ENCODE measurements around the gene DUSP3. TPM values are rescaled to one million over a fixed set of nuclear protein-coding genes. Genes with fewer than 3 reads are reported as not detected.
A peak's percentile ranks its signal among the peaks of the same experiment; 100 is the strongest.

Gene DUSP3
- 100 to 1,000 TPM; 191 to 253 (median 209) TPM for total RNA-seq
- 100 to 1,000 TPM in 2 of 3 donors, 10 to 100 TPM in 1; 90.1 to 250 (median 170) TPM for polyA plus RNA-seq
- long read RNA-seq, donor 1, full-length matches to known transcripts, result 78 of 130 reads
- long read RNA-seq, donor 1, partial matches to known transcripts, result 7 of 130 reads
- long read RNA-seq, donor 1, other reads (novel, unspliced or antisense), result 45 of 130 reads
- long read RNA-seq, donor 2, full-length matches to known transcripts, result 231 of 399 reads
- long read RNA-seq, donor 2, partial matches to known transcripts, result 8 of 399 reads
- long read RNA-seq, donor 2, other reads (novel, unspliced or antisense), result 160 of 399 reads

DNA sequence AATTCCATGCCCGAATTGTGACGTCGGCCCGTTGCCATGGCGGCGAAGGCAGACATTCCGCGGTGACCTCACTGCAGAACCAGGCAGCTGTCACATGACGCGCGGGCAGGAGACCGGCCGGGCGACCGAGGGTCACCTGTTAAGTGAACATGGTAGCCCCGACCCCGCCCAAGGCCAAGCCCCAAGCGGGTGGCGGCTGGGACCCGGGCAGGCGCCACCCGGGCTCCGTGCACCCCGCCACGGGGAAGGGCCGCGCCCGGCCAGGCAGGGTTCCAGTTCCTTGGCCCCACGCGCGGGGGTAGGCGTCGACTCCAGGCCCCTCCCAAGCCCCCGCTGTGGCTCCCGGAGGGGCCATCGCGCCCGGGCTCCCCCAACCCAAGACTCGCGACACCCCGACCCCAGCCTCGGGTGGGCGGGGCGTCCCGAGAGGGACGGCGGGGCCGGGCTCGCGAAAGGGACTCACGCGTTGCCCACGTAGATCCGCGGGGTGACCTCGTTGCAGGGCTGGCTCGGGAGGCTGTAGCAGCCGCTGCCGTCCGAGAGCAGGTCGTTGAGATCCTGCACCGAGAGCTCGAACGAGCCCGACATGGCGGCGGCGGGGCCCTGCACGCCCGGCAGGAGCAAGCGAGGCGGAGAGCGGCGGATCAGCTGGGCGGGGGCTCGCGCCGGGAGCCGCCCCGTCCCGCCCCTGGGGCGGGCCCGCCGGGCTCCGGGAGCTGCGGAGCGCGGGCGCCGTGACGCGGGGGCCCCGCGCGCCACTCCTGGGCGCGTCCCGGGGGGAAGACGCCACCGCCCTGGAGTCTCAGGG, at the start of gene DUSP3:
DUSP3 (minus strand) TSS at position 641 of the 808 bp plus-strand sequence; CDS start at position 588, 53 bp downstream.
- Histone ChIP-seq H3K4me3 (peak within 1 kb of the TSS; percentile 98), H3K27ac (peak within 1 kb of the TSS; percentile 100), H3K27me3 (ENCODE audit: insufficient read depth in 3 of 3, low read length in 2 of 3) (no peaks in the 10 kb centered on the region), H3K36me3 (ENCODE audit: insufficient read depth in 1 of 2, low read depth in 1 of 2) (peaks cover 0 to 12% of the 10 kb centered on the region in 2 donors), H3K9me3 (no peaks in the 10 kb centered on the region), H3K4me1 (peaks cover 44% of the 10 kb centered on the region)
- intact Hi-C loops (cut with DNase I), result no loop called here
- DNase-seq (peak; percentile 96 to 98), ATAC-seq (peak; percentile 85 to 88 (median 86))
- WGBS, 3 donors, result 0 to 1% (median 1%) methylated on average over 68 to 100 of the region's 100 CpGs
- TF ChIP-seq, protein P1, sequence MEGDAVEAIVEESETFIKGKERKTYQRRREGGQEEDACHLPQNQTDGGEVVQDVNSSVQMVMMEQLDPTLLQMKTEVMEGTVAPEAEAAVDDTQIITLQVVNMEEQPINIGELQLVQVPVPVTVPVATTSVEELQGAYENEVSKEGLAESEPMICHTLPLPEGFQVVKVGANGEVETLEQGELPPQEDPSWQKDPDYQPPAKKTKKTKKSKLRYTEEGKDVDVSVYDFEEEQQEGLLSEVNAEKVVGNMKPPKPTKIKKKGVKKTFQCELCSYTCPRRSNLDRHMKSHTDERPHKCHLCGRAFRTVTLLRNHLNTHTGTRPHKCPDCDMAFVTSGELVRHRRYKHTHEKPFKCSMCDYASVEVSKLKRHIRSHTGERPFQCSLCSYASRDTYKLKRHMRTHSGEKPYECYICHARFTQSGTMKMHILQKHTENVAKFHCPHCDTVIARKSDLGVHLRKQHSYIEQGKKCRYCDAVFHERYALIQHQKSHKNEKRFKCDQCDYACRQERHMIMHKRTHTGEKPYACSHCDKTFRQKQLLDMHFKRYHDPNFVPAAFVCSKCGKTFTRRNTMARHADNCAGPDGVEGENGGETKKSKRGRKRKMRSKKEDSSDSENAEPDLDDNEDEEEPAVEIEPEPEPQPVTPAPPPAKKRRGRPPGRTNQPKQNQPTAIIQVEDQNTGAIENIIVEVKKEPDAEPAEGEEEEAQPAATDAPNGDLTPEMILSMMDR (IDR thresholded peaks at IDR 0.05), result no peak

DNA sequence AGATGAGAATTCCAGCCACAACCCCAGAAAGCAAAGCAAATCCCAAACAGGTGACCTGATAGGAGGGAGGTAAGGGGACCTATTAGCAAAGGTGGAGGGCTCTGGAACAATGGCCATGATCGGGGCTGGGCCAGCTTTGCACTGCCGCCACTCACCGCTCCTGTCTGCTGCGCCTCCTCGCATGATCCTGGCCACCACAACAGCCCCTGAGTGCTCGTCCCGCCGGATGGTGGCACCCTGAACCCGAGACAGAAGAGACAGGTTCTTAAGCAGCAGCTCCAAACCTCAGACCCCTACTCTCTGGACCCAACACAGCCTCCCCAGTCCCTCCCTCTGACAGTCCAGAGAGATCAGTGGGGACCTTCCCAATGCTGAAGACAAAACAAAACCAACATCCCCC, 48.8 kb upstream of the DUSP3 start:
- no peak for DNase-seq
- WGBS, 3 donors, result 95 to 99% (median 95%) methylated on average over 9 of the region's 9 CpGs
- Histone ChIP-seq H3K4me3 (no peak overlapping the region), H3K36me3 (ENCODE audit: insufficient read depth in 1 of 2, low read depth in 1 of 2) (peaks cover 0 to 36% of the 10 kb centered on the region in 2 donors), H3K27ac (no peak overlapping the region), H3K4me1 (no peaks in the 10 kb centered on the region), H3K27me3 (ENCODE audit: insufficient read depth in 3 of 3, low read length in 2 of 3) (no peaks in the 10 kb centered on the region), H3K9me3 (no peaks in the 10 kb centered on the region)
- intact Hi-C loops (cut with DNase I), result no loop called here
- TF ChIP-seq, protein P1 (IDR thresholded peaks at IDR 0.05), result no peak
- no peak for ATAC-seq

DNA sequence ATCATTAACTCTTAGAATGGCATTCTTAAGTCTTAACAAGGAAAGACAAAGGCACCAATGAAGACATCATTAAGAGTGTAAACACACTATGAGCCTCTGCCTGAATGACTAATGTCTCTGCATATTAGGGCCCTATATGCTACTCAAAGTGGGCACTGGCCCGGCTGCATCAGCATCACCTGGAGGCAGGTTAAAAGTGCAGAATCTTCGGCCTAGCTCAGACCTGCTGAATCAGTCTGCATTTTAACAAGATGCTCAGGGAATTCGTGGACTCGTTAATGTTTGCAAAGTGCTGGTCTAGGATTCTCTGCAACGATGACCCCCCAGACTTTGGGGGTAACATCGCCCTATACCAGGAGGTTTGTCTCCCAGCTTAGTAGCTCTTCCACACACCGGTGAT, 47.4 kb upstream of the DUSP3 start:
- Histone ChIP-seq H3K9me3 (no peaks in the 10 kb centered on the region), H3K4me3 (no peak overlapping the region), H3K27me3 (ENCODE audit: insufficient read depth in 3 of 3, low read length in 2 of 3) (no peaks in the 10 kb centered on the region), H3K4me1 (no peaks in the 10 kb centered on the region), H3K27ac (no peak overlapping the region), H3K36me3 (ENCODE audit: insufficient read depth in 1 of 2, low read depth in 1 of 2) (peaks cover 0 to 35% of the 10 kb centered on the region in 2 donors)
- intact Hi-C loops (cut with DNase I), result no loop called here
- DNase-seq, result no peak
- TF ChIP-seq, protein P1 (IDR thresholded peaks at IDR 0.05), result no peak
- no peak for ATAC-seq
- 94 to 97% (median 96%) methylated on average over 7 of the region's 7 CpGs for WGBS, 3 donors

DNA sequence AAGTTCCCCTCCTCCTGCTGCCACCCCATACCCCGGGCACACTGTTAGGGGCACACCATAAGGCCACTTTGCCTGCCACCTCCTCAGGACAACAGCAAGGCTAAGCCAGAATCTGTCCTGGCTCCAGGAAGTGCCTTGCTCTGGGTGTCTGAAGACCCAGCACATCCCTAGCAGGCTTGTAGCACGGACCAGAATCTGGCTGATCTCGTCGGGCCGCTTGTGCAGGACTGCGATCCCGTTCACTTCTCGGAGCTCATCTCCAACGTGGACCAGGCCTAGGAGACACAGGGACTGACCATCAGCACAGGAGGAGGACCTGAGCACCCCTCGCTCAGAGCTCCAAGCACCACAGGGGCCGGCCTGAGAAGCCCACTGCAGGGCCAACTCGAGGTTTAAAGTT, 46.8 kb upstream of the DUSP3 start:
- Histone ChIP-seq H3K4me3 (no peak overlapping the region), H3K9me3 (no peaks in the 10 kb centered on the region), H3K36me3 (ENCODE audit: insufficient read depth in 1 of 2, low read depth in 1 of 2) (peaks cover 0 to 30% of the 10 kb centered on the region in 2 donors), H3K27me3 (ENCODE audit: insufficient read depth in 3 of 3, low read length in 2 of 3) (no peaks in the 10 kb centered on the region), H3K27ac (no peak overlapping the region), H3K4me1 (no peaks in the 10 kb centered on the region)
- ATAC-seq, result no peak
- intact Hi-C loops (cut with DNase I), result no loop called here
- 92 to 97% (median 94%) methylated on average over 12 of the region's 12 CpGs for whole genome bisulfite sequencing, 3 donors
- TF ChIP-seq, protein P1 (IDR thresholded peaks at IDR 0.05), result no peak
- no peak for DNase-seq
